Liver (tissue), 9 donors: ENCODE data around the gene HTR2B. TPM values are rescaled to one million over a fixed set of nuclear protein-coding genes. Genes with fewer than 3 reads are reported as not detected.
A peak's percentile ranks its signal among the peaks of the same experiment; 100 is the strongest.

Source experiments
- DNase-seq: peaks from one replicate; pipeline ENCODE4 v3.0.0-alpha.2; 2017; ENCODE audit warnings: low spot score
- H3K27ac ChIP-seq, 2 donors: one replicate each; pipeline ENCODE4 v1.7.0; 2013; ENCODE audit warnings: inconsistent platforms in 2 of 2, low read length in 2 of 2, control low read depth in 1 of 2, low read depth in 1 of 2, mild to moderate bottlenecking in 1 of 2
- H3K27me3 ChIP-seq, 4 donors: one replicate each; pipeline versions ENCODE4 v1.6.1 to v1.7.0; 2013; ENCODE audit warnings: low read length in 3 of 4, inconsistent platforms in 1 of 4, mild to moderate bottlenecking in 1 of 4, moderate library complexity in 1 of 4; ENCODE audit not compliant: control insufficient read depth in 4 of 4, insufficient read depth in 4 of 4
- H3K36me3 ChIP-seq, 4 donors: one replicate each; pipeline versions ENCODE4 v1.6.1 to v1.7.0; 2013; ENCODE audit warnings: low read length in 3 of 4, mild to moderate bottlenecking in 3 of 4, low read depth in 1 of 4, moderate library complexity in 1 of 4; ENCODE audit not compliant: control insufficient read depth in 4 of 4, insufficient read depth in 3 of 4
- H3K4me1 ChIP-seq, 4 donors: one replicate each; pipeline versions ENCODE4 v1.6.1 to v1.7.0; 2013; ENCODE audit warnings: low read length in 3 of 4, mild to moderate bottlenecking in 3 of 4, moderate library complexity in 1 of 4; ENCODE audit not compliant: control insufficient read depth in 4 of 4, insufficient read depth in 4 of 4
- H3K4me3 ChIP-seq, 3 donors: one replicate each; pipeline versions ENCODE4 v1.6.1 to v1.7.0; 2013; ENCODE audit warnings: low read length in 3 of 3, control low read depth in 1 of 3, low read depth in 1 of 3, mild to moderate bottlenecking in 1 of 3
- H3K9ac ChIP-seq, 2 donors: one replicate each; pipeline ENCODE4 v1.7.0; 2013; ENCODE audit warnings: low read length in 2 of 2, mild to moderate bottlenecking in 2 of 2, moderate library complexity in 2 of 2, control low read depth in 1 of 2, low read depth in 1 of 2
- H3K9me3 ChIP-seq, 4 donors: one replicate each; pipeline versions ENCODE4 v1.6.1 to v1.7.0; 2013; ENCODE audit warnings: low read length in 3 of 4; ENCODE audit not compliant: control insufficient read depth in 4 of 4
- EGR1 ChIP-seq, 2 donors: IDR thresholded peaks; 2 replicates each; pipeline ENCODE4 v1.6.1; 2016 to 2018; ENCODE audit warnings: antibody characterized with exemption in 2 of 2, low read depth in 2 of 2
- FOXA1 ChIP-seq: IDR thresholded peaks from 2 replicates; pipeline ENCODE4 v1.6.1; 2016; ENCODE audit warnings: antibody characterized with exemption
- FOXA2 ChIP-seq: IDR thresholded peaks from 2 replicates; pipeline ENCODE4 v1.6.1; 2016; ENCODE audit warnings: antibody characterized with exemption
- GABPA ChIP-seq, 2 donors: IDR thresholded peaks in 1 of 2; conservative IDR thresholded peaks in 1 of 2; 2 replicates each; pipeline ENCODE4 v1.6.1; 2016; ENCODE audit warnings: antibody characterized with exemption in 2 of 2, mild to moderate bottlenecking in 1 of 2, moderate library complexity in 1 of 2
- HNF4A ChIP-seq, 2 donors: conservative IDR thresholded peaks; 2 replicates each; pipeline ENCODE4 v1.6.1; 2016; ENCODE audit warnings: antibody characterized with exemption in 2 of 2, mild to moderate bottlenecking in 2 of 2
- HNF4G ChIP-seq: IDR thresholded peaks from 2 replicates; pipeline ENCODE4 v1.6.1; 2016; ENCODE audit warnings: antibody characterized with exemption
- JUND ChIP-seq, 2 donors: IDR thresholded peaks; 2 replicates each; pipeline ENCODE4 v1.6.1; 2016; ENCODE audit warnings: antibody characterized with exemption in 2 of 2
- NR2F2 ChIP-seq: IDR thresholded peaks from 2 replicates; pipeline ENCODE4 v1.6.1; 2016; ENCODE audit warnings: antibody characterized with exemption
- RAD21 ChIP-seq, 2 donors: IDR thresholded peaks; 2 replicates each; pipeline ENCODE4 v1.6.1; 2016; ENCODE audit warnings: antibody characterized with exemption in 2 of 2, mild to moderate bottlenecking in 2 of 2
- RXRA ChIP-seq, 2 donors: IDR thresholded peaks; 2 replicates each; pipeline ENCODE4 v1.6.1; 2017 to 2018; ENCODE audit warnings: antibody characterized with exemption in 2 of 2, mild to moderate bottlenecking in 1 of 2
- SP1 ChIP-seq: IDR thresholded peaks from 2 replicates; pipeline ENCODE4 v1.6.1; 2018; ENCODE audit warnings: antibody characterized with exemption, mild to moderate bottlenecking
- TAF1 ChIP-seq: conservative IDR thresholded peaks from 2 replicates; pipeline ENCODE4 v1.6.1; 2016; ENCODE audit warnings: antibody characterized with exemption, mild to moderate bottlenecking
- YY1 ChIP-seq: IDR thresholded peaks from 2 replicates; pipeline ENCODE4 v1.6.1; 2016; ENCODE audit warnings: antibody characterized with exemption, mild to moderate bottlenecking
- WGBS: extraction: QIAGEN DNeasy Blood & Tissue Kit; methylation state at CpG from one replicate; pipeline ENCODE4 v1.1.7; 2013; 5-methylcytosine and 5-hydroxymethylcytosine counted together
- polyA plus RNA-seq, 2 donors: library from polyadenylated mRNA; stranded (reverse) in 1 of 2; unstranded in 1 of 2; fragments of 200-250 nt in 1 of 2; fragments of >200 nt in 1 of 2; fragmentation: Nextera tagmentation in 1 of 2; extraction: Ambion mirVana in 1 of 2; gene quantifications; one replicate each; pipeline versions ENCODE4 v1.2.1 to v1.2.3, GENCODE V29; 2013 to 2015
- total RNA-seq, 2 donors: library from RNA; depleted of rRNA; stranded (reverse); fragments of >200 nt; gene quantifications; one replicate each; pipeline ENCODE4 v1.2.3, GENCODE V29; 2014
- TF ChIP-seq, protein P1 (sequence below): IDR thresholded peaks from 2 replicates; pipeline ENCODE4 v1.6.1; 2016; ENCODE audit warnings: antibody characterized with exemption
- TF ChIP-seq, protein P2 (sequence below): IDR thresholded peaks from 2 replicates; pipeline ENCODE4 v1.6.1; 2016; ENCODE audit warnings: antibody characterized with exemption, mild to moderate bottlenecking
- TF ChIP-seq, protein P3 (sequence below): IDR thresholded peaks from 2 replicates; pipeline ENCODE4 v1.6.1; 2016; ENCODE audit warnings: antibody characterized with exemption
- TF ChIP-seq, protein P4 (sequence below): IDR thresholded peaks from 2 replicates; pipeline ENCODE4 v1.6.1; 2016; ENCODE audit warnings: antibody characterized with exemption
- TF ChIP-seq, protein P5 (sequence below): fragments of 150-350 bp; IDR thresholded peaks from 2 replicates; pipeline ENCODE4 v1.5.1; 2017; ENCODE audit warnings: improper control_type of control experiment, low read depth, low read length; ENCODE audit not compliant: missing input control
- donor health status: healthy.
- donor health status: healthy.
- donor health status: healthy.
- donor health status: healthy.
- donor health status: healthy.

HTR2B gene
- under 1 TPM; 0.09 to 0.33 TPM for total RNA-seq
- polyA plus RNA-seq = 1 to 10 TPM in 1 of 2 donors, under 1 TPM in 1; 0.92 to 1.0 TPM

DNA sequence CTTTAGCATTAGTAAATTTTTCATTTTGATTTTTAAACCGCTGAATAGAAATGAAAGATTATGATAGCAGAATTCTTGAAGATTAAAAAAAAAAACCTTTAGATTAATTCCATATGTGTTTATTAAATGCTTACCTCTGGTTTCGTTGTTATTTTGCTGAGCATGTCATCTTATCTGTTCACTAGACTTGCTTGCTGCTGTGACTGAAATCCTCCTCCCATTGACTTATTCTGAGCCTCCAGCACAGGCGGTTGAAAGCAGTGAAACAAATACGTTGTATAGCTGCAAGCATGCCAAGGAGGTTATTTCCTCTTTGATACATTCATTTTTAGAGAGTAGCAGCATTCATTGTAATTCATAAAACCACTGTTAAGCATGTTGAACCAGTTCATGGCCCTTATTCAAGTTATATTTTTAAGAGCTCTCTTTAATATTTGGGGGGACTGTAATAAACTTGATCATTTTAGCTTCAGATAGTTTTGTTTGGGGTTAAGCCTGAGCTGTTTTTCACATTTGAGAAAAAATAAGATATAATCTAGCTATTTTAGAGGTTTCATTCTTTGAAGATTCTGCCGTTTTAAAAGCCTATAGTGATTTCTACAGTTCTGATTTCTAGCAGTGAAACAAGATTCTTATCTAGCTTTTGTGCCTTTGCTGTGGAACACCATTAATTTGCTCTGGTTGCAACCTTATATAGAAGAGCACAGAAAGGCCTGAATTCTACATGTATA is at the start of gene HTR2B:
TSS of gene HTR2B (minus strand) at position 205 of the 731 bp plus-strand sequence. CDS start 1,278 bp downstream, outside the sequence.
- H3K9ac ChIP-seq = peak within 1 kb of the TSS in 1 of 2 donors; percentile 55
- H3K27me3 ChIP-seq = no peaks in the 10 kb centered on the region
- no peak within 1 kb of the TSS for H3K4me3 ChIP-seq
- peaks cover 4 to 28% (median 19%) of the 10 kb centered on the region in 4 donors for H3K4me1 ChIP-seq
- H3K27ac ChIP-seq = no peak within 1 kb of the TSS
- no peaks in the 10 kb centered on the region for H3K9me3 ChIP-seq
- no peaks in the 10 kb centered on the region for H3K36me3 ChIP-seq
- DNase-seq = no peak
- TF ChIP-seq GABPA (IDR thresholded peaks at IDR 0.05 in 1 of 2, conservative IDR thresholded peaks at IDR 0.05 in 1 of 2) (no peak), JUND (IDR thresholded peaks at IDR 0.05) (no peak), HNF4G (no peak), EGR1 (IDR thresholded peaks at IDR 0.05; ENCODE audit: low read depth in 2 of 2) (no peak), FOXA2 (no peak), FOXA1 (no peak), NR2F2 (no peak), SP1 (no peak), YY1 (no peak)
- TF ChIP-seq, protein P1, sequence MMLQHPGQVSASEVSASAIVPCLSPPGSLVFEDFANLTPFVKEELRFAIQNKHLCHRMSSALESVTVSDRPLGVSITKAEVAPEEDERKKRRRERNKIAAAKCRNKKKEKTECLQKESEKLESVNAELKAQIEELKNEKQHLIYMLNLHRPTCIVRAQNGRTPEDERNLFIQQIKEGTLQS = no peak
- TF ChIP-seq, protein P2, sequence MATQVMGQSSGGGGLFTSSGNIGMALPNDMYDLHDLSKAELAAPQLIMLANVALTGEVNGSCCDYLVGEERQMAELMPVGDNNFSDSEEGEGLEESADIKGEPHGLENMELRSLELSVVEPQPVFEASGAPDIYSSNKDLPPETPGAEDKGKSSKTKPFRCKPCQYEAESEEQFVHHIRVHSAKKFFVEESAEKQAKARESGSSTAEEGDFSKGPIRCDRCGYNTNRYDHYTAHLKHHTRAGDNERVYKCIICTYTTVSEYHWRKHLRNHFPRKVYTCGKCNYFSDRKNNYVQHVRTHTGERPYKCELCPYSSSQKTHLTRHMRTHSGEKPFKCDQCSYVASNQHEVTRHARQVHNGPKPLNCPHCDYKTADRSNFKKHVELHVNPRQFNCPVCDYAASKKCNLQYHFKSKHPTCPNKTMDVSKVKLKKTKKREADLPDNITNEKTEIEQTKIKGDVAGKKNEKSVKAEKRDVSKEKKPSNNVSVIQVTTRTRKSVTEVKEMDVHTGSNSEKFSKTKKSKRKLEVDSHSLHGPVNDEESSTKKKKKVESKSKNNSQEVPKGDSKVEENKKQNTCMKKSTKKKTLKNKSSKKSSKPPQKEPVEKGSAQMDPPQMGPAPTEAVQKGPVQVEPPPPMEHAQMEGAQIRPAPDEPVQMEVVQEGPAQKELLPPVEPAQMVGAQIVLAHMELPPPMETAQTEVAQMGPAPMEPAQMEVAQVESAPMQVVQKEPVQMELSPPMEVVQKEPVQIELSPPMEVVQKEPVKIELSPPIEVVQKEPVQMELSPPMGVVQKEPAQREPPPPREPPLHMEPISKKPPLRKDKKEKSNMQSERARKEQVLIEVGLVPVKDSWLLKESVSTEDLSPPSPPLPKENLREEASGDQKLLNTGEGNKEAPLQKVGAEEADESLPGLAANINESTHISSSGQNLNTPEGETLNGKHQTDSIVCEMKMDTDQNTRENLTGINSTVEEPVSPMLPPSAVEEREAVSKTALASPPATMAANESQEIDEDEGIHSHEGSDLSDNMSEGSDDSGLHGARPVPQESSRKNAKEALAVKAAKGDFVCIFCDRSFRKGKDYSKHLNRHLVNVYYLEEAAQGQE = no peak
- 63% methylated on average over 5 of the region's 5 CpGs for WGBS

DNA sequence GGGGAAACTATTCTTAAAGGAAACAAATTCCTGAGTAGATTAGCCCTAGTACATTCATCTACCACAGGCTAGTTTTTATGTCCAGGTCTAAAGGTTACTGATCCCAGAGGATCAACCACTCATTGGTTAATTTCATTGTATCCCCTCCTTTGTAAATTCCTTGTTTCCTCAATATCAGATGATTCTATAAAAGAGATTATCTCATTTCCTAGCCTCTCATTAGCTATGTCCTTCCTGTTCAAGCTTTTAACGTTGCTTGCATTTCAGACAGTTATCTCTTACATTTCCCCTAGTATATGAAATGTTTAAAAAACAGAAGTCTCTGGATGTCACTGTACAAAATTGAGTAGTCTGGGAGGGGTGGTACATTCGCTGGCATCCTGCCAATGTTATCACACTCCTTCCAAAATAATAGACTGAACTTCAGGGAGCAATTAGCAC is 49.4 kb upstream of the HTR2B start:
- H3K27ac ChIP-seq = no peak overlapping the region
- H3K4me1 ChIP-seq = no peaks in the 10 kb centered on the region
- H3K4me3 ChIP-seq = no peak overlapping the region
- H3K27me3 ChIP-seq = no peaks in the 10 kb centered on the region
- no peaks in the 10 kb centered on the region for H3K9me3 ChIP-seq
- no peak overlapping the region for H3K9ac ChIP-seq
- WGBS = 59% methylated on average over 2 of the region's 2 CpGs
- TF ChIP-seq RAD21 (IDR thresholded peaks at IDR 0.05) (peak in 1 of 2 donors; percentile 3), FOXA1 (no peak), JUND (IDR thresholded peaks at IDR 0.05) (no peak), NR2F2 (peak; percentile 38), HNF4A (conservative IDR thresholded peaks at IDR 0.05) (no peak), SP1 (no peak), HNF4G (no peak), RXRA (IDR thresholded peaks at IDR 0.05) (no peak), GABPA (IDR thresholded peaks at IDR 0.05 in 1 of 2, conservative IDR thresholded peaks at IDR 0.05 in 1 of 2) (no peak), TAF1 (no peak), EGR1 (IDR thresholded peaks at IDR 0.05; ENCODE audit: low read depth in 2 of 2) (no peak)
- TF ChIP-seq, protein P3, sequence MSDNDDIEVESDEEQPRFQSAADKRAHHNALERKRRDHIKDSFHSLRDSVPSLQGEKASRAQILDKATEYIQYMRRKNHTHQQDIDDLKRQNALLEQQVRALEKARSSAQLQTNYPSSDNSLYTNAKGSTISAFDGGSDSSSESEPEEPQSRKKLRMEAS = no peak
- TF ChIP-seq, protein P4, sequence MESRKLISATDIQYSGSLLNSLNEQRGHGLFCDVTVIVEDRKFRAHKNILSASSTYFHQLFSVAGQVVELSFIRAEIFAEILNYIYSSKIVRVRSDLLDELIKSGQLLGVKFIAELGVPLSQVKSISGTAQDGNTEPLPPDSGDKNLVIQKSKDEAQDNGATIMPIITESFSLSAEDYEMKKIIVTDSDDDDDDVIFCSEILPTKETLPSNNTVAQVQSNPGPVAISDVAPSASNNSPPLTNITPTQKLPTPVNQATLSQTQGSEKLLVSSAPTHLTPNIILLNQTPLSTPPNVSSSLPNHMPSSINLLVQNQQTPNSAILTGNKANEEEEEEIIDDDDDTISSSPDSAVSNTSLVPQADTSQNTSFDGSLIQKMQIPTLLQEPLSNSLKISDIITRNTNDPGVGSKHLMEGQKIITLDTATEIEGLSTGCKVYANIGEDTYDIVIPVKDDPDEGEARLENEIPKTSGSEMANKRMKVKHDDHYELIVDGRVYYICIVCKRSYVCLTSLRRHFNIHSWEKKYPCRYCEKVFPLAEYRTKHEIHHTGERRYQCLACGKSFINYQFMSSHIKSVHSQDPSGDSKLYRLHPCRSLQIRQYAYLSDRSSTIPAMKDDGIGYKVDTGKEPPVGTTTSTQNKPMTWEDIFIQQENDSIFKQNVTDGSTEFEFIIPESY = no peak
- TF ChIP-seq, protein P5, sequence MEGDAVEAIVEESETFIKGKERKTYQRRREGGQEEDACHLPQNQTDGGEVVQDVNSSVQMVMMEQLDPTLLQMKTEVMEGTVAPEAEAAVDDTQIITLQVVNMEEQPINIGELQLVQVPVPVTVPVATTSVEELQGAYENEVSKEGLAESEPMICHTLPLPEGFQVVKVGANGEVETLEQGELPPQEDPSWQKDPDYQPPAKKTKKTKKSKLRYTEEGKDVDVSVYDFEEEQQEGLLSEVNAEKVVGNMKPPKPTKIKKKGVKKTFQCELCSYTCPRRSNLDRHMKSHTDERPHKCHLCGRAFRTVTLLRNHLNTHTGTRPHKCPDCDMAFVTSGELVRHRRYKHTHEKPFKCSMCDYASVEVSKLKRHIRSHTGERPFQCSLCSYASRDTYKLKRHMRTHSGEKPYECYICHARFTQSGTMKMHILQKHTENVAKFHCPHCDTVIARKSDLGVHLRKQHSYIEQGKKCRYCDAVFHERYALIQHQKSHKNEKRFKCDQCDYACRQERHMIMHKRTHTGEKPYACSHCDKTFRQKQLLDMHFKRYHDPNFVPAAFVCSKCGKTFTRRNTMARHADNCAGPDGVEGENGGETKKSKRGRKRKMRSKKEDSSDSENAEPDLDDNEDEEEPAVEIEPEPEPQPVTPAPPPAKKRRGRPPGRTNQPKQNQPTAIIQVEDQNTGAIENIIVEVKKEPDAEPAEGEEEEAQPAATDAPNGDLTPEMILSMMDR = no peak
- TF ChIP-seq, protein P2 = no peak
- no peak for DNase-seq
- peaks cover 1 to 25% (median 23%) of the 10 kb centered on the region in 4 donors for H3K36me3 ChIP-seq
